ENCODE measurements around the gene CEMIP2.
A peak's percentile ranks its signal among the peaks of the same experiment; 100 is the strongest.
"Not testable (repeated sequence)": the region's sequence is repeated elsewhere in the genome, so short reads cannot be mapped to it uniquely, and the experiment has no call there.

The CEMIP2 gene

GRCh38 chr9:71710201-71710600, 58.1 kb downstream of the CEMIP2 start:
- DNase-seq (ENCODE audit: low read depth) = no peak

GRCh38 chr9:71709384-71709783, 58.9 kb downstream of the CEMIP2 start:
- no peak for DNase-seq (ENCODE audit: low read depth)

GRCh38 chr9:71706176-71706575, 62.1 kb downstream of the CEMIP2 start:
- no peak for DNase-seq (ENCODE audit: low read depth)

GRCh38 chr9:71704796-71705195, 63.5 kb downstream of the CEMIP2 start:
- DNase-seq (ENCODE audit: low read depth) = no peak

GRCh38 chr9:71703172-71703872, 65.0 kb downstream of the CEMIP2 start:
- no peak for DNase-seq (ENCODE audit: low read depth)

- no peak for DNase-seq (ENCODE audit: low read depth)
Observed at GRCh38 chr9:71697882-71698281, 70.4 kb downstream of the CEMIP2 start.

GRCh38 chr9:71694332-71694731, 74.0 kb downstream of the CEMIP2 start:
- DNase-seq (ENCODE audit: low read depth) = no peak

GRCh38 chr9:71693607-71694006, 74.7 kb downstream of the CEMIP2 start:
- DNase-seq (ENCODE audit: low read depth) = no peak

GRCh38 chr9:71692337-71692736, 76.0 kb downstream of the CEMIP2 start:
- no peak for DNase-seq (ENCODE audit: low read depth)

GRCh38 chr9:71691576-71691975, 76.7 kb downstream of the CEMIP2 start:
- not testable (repeated sequence) for DNase-seq (ENCODE audit: low read depth)

- no peak for DNase-seq (ENCODE audit: low read depth)
Observed at GRCh38 chr9:71690689-71691435, 77.5 kb downstream of the CEMIP2 start.

- DNase-seq (ENCODE audit: low read depth) = no peak
Observed at GRCh38 chr9:71690063-71690688, 78.1 kb downstream of the CEMIP2 start.

GRCh38 chr9:71687676-71688075, 80.6 kb downstream of the CEMIP2 start:
- DNase-seq (ENCODE audit: low read depth) = no peak

- no peak for DNase-seq (ENCODE audit: low read depth)
Observed at GRCh38 chr9:71685988-71686387, 82.3 kb downstream of the CEMIP2 start.

- DNase-seq (ENCODE audit: low read depth) = peak; percentile 26
Observed at GRCh38 chr9:71685394-71685793, 82.9 kb downstream of the CEMIP2 start.

- no peak for DNase-seq (ENCODE audit: low read depth)
Observed at GRCh38 chr9:71684566-71684965, 83.7 kb downstream of the CEMIP2 start.

GRCh38 chr9:71683598-71684235, 84.6 kb downstream of the CEMIP2 start:
- DNase-seq (ENCODE audit: low read depth) = no peak

- DNase-seq (ENCODE audit: low read depth) = no peak
Observed at GRCh38 chr9:71681708-71682272, 86.5 kb downstream of the CEMIP2 start.

- no peak for DNase-seq (ENCODE audit: low read depth)
Observed at GRCh38 chr9:71681104-71681707, 87.1 kb downstream of the CEMIP2 start.

- no peak for DNase-seq (ENCODE audit: low read depth)
Observed at GRCh38 chr9:71680189-71680980, 87.9 kb downstream of the CEMIP2 start.

- DNase-seq (ENCODE audit: low read depth) = no peak
Observed at GRCh38 chr9:71678999-71679398, 89.3 kb downstream of the CEMIP2 start.

Measured in T-helper 22 cell (primary cell).